ENCODE results near the gene PPP1R14C.

GRCh38 chr6:150233843-150234269 is 91.0 kb downstream of the PPP1R14C start:
- TF ChIP-seq HDAC2 (CRISPR knock-in tag; IDR thresholded peaks at IDR 0.05) (no peak), ZNF12 (CRISPR knock-in tag; IDR thresholded peaks at IDR 0.05) (no peak), ZNF20 (CRISPR knock-in tag; IDR thresholded peaks at IDR 0.05) (no peak), RNF219 (CRISPR knock-in tag; IDR thresholded peaks at IDR 0.05) (no peak), SETDB1 (CRISPR knock-in tag; IDR thresholded peaks at IDR 0.05; ENCODE audit: borderline replicate concordance) (no peak), ZNF878 (CRISPR knock-in tag; IDR thresholded peaks at IDR 0.05) (no peak), ZC3H13 (CRISPR knock-in tag; IDR thresholded peaks at IDR 0.05) (no peak), BRCA1 (CRISPR knock-in tag; IDR thresholded peaks at IDR 0.05) (no peak), HMG20A (CRISPR knock-in tag; IDR thresholded peaks at IDR 0.05; ENCODE audit: borderline replicate concordance) (no peak)
- TF ChIP-seq, protein P1, sequence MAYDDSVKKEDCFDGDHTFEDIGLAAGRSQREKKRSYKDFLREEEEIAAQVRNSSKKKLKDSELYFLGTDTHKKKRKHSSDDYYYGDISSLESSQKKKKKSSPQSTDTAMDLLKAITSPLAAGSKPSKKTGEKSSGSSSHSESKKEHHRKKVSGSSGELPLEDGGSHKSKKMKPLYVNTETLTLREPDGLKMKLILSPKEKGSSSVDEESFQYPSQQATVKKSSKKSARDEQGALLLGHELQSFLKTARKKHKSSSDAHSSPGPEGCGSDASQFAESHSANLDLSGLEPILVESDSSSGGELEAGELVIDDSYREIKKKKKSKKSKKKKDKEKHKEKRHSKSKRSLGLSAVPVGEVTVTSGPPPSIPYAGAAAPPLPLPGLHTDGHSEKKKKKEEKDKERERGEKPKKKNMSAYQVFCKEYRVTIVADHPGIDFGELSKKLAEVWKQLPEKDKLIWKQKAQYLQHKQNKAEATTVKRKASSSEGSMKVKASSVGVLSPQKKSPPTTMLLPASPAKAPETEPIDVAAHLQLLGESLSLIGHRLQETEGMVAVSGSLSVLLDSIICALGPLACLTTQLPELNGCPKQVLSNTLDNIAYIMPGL (CRISPR knock-in tag; IDR thresholded peaks at IDR 0.05; ENCODE audit: borderline replicate concordance in 1 of 2, low read depth in 1 of 2) = no peak

All from HepG2 (cell line).